Activated T-cell treated with anti-CD3 and anti-CD28 coated beads for 48 hours (primary cell): Measurements from ENCODE around the gene KRTAP4-12.
"Not testable (repeated sequence)": the region's sequence is repeated elsewhere in the genome, so short reads cannot be mapped to it uniquely, and the experiment has no call there.

Source experiments
- DNase-seq: peaks from one replicate; pipeline ENCODE4 v3.0.0-alpha.2; 2020; ENCODE audit warnings: low read depth

The KRTAP4-12 gene

DNA sequence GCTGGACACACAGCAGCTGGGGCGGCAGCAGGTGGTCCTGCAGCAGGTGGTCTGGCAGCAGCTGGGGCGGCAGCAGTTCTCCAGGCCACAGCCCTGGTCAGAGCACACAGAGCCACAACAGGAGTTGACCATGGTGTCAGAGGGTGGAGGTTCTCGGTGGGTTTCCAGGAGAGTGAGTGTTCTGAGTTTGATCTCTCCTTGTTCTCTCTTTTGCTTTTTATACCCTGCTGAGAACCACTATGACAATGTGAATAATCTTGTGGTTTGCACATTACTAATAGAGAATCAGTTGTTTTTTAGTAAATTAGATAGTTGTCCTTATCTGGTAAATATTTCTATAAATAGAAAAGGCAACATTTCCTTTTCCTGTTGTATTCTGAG is at the start of gene KRTAP4-12:
Gene KRTAP4-12 (minus strand): TSS at position 192 of the 381 bp plus-strand sequence. CDS start 60 bp downstream, at position 132.
- not testable (repeated sequence) for DNase-seq

- no peak for DNase-seq
Measured at GRCh38 chr17:41171886-41172285, 47.9 kb upstream of the KRTAP4-12 start.

DNA sequence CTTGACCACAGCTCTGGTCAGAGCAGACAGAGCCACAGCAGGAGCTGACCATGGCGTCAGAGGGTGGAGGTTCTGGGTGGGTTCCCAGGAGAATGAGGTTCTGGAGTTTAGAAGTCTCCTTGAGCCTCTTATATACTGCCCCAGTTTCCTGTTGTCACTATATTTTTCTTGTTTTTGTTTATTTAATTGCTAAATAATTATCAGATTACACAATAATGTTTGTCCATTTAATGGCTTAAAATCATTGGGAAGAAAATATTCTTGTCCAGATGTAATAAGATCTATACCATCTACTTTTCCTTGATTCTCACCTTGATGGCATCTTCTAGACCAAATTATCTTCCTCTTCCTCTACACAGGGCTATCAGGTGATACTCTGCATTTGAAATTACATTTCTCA is 44.1 kb upstream of the KRTAP4-12 start, which contains the start of gene KRTAP4-3:
Gene KRTAP4-3 (minus strand): TSS at position 101 of the 400 bp plus-strand sequence. CDS start 49 bp downstream, at position 52.
- no peak for DNase-seq

DNA sequence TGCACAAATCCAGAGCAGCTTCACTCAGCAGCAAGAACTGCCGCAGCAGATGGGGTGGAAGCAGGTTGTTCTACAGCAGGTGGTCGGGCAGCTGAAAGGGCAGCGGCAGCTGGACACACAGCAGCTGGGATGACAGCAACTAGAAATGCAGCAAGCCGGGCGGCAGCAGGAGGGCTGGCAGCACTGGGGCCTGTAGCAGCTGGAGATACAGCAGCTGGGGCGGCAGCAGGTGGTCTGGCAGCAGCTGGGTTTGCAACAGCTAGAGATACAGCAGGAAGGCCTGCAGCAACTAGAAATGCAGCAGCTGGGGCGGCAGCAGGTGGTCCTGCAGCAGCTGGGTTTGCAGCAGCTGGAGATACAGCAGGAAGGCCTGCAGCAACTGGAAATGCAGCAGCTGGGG is 43.6 kb upstream of the KRTAP4-12 start:
- DNase-seq = no peak

- no peak for DNase-seq
Measured at GRCh38 chr17:41163828-41164227, 39.8 kb upstream of the KRTAP4-12 start.

- no peak for DNase-seq
Measured at GRCh38 chr17:41160648-41161047, 36.7 kb upstream of the KRTAP4-12 start, which contains the start of gene KRTAP4-4. KRTAP4-4 (minus strand) TSS chr17:41160748; CDS start chr17:41160691, 57 bp downstream.

- DNase-seq = not testable (repeated sequence)
Measured at GRCh38 chr17:41160190-41160589, 36.2 kb upstream of the KRTAP4-12 start.

DNA sequence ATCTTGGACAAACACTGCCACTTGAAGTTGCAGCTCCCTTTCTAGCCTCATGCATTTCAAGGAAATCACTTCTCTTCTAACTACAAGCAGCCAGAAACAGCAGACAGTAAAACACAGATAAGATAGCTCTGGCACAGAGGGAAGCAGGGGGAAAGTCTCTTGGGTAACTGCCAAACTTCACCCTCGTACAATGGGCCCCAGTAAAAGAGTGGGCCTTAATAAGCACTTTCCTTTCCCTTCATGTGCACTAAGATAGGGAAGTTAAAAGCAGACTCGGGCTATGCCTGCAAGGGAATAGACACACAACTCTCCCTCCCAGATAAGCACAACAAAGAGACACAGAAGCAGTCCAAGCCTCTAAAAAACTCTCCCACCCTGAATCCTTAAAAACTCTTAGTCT is 29.9 kb upstream of the KRTAP4-12 start:
- no peak for DNase-seq

DNA sequence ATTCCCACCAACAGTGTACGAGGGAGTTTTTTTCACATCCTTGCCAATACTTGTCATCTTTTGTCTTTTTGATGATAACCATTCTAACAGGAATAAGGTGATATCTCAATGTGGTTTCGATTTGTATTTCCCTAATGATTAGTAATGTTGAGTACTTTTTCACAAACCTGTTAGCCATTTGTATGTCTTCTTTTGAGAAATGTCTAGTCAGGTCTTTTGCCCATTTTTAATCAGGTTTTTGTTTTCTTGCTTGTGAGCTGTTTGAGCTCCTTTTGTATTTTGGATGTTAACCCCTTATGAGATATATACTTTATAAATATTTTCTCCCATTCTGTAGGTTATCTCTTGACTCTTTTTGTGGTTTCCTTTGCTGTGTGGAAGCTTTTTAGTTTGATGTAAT is 27.5 kb upstream of the KRTAP4-12 start:
- no peak for DNase-seq

DNA sequence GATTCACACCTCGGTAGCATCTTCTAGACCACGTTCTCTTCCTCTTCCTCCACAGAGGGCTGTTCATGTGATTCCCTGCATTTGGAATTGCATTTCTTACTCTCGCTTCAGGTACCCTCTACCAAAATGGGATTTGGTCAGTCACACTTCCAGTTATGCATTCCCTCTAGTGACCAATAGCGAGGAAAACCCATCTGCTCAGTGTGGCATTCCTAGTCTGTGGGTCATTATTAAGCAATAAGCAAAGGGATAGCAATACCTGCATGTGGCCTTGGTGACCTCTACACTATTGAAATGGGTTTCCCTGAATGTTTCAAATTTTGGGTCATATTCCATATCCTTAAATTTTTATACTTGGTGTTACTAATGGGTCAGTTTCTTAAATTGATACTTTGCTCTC is 26.0 kb upstream of the KRTAP4-12 start:
- no peak for DNase-seq

DNA sequence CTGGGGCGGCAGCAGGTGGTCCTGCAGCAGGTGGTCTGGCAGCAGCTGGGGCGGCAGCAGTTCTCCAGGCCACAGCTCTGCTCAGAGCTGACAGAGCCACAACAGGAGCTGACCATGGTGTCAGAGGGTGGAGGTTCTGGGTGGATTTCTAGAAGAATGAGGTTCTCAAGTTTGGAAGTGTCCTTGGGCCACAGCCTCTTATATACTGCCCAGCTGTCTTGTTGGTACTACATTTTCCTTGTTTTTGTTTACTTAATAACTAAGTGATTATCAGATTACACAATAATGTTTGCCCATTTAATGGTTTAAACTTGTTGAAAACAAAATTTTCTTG is 25.6 kb upstream of the KRTAP4-12 start, which contains the start of gene KRTAP4-5:
Gene KRTAP4-5 (minus strand): TSS at position 174 of the 334 bp plus-strand sequence. CDS start 58 bp downstream, at position 116.
- DNase-seq = no peak

DNA sequence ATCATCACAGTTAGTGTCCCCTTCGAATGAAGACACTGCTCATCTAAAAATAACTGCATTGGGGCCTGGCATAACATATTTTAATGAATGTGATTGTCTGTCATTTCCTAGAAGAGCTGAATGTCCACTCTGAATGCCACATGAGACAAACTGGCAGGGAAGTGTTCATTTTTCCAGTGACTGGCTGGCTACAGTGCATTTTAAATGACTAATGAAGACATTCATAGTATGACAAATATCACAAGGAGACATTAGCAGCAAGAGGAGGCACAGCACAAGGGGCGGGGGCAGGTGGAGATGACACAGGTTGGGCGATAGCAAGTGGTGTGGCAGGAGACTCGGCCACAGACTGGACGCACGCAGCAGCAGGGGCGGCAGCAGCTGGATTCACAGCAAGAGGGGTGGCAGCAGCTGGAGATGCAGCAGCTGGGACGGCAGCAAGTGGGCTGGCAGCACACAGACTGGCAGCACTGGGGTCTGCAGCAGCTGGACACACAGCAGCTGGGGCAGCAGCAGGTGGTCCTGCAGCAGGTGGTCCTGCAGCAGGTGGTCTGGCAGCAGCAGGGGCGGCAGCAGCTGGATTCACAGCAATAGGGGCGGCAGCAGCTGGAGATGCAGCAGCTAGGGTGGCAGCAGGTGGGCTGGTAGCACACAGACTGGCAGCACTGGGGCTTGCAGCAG is 25.1 kb upstream of the KRTAP4-12 start:
- not testable (repeated sequence) for DNase-seq

- no peak for DNase-seq
Measured at GRCh38 chr17:41147531-41148204, 23.7 kb upstream of the KRTAP4-12 start.

DNA sequence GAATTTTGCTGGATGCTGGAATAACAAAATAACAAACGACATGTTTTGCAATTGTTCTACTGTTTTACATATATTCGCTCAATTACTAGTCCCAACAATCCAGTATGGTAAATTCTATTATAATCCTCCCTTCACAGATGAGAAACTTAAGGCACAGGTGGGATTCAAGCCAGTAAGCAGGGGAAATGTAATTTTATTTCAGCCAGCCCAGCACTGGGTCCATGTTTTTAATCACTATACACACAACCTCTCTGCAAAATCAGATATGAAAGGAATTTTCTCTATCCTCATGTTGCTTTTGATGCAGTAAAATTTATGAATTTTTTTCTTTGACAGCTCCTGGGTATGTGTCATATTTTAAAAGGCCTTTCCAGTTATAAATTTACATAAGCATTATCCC is 21.3 kb upstream of the KRTAP4-12 start:
- DNase-seq = no peak

DNA sequence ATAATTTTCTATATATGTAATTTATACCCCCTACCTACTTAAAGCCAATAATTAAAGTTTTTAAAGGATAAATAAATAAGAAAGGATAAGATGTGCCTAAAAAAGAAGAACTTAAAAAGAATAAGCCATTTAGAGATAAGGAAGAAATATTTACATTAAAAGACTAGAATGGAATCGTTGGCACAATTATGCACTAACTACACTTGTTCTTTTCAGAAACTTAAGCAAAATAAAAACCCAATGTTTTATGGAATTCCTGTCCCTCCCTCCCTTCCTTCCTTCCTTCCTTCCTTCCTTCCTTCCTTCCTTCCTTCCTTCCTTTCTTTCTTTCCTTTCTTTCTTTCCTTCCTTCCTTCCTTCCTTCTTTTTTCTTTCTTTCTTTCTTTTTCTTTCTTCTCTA is 20.9 kb upstream of the KRTAP4-12 start:
- DNase-seq = no peak

DNA sequence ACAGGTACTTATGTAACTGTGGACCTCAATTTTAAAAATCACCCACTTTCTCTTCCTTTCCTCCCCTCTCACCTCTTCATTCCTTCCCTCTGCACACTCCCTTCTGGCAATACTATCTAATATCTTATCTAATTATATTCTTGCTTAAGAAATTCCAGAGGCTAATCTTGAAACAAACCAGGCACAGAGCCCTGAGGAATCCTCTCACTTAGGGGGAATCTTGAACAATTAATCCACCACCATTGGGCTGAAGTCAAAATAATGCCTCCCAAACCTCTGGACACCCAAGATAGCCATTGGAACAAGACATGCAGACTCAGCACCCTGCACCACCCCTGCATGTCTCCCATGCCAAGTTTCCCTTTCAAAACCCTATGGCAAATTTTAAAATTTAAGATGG is 17.4 kb upstream of the KRTAP4-12 start:
- DNase-seq = no peak

- DNase-seq = no peak
Measured at GRCh38 chr17:41140360-41141131, 16.6 kb upstream of the KRTAP4-12 start, which contains the start of gene KRTAP4-6. KRTAP4-6 (minus strand) TSS chr17:41140544; CDS start chr17:41140487, 57 bp downstream.

DNA sequence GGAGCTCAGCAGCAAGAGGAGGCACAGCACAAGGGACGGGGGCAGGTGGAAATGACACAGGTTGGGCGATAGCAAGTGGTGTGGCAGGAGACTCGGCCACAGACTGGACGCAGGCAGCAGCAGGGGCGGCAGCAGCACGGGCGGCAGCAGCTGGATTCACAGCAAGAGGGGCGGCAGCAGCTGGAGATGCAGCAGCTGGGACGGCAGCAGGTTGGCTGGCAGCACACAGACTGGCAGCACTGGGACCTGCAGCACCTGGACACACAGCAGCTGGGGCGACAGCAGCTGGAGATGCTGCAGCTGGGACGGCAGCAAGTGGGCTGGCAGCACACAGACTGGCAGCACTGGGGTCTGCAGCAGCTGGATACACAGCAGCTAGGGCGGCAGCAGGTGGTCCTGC is 15.9 kb upstream of the KRTAP4-12 start:
- not testable (repeated sequence) for DNase-seq

DNA sequence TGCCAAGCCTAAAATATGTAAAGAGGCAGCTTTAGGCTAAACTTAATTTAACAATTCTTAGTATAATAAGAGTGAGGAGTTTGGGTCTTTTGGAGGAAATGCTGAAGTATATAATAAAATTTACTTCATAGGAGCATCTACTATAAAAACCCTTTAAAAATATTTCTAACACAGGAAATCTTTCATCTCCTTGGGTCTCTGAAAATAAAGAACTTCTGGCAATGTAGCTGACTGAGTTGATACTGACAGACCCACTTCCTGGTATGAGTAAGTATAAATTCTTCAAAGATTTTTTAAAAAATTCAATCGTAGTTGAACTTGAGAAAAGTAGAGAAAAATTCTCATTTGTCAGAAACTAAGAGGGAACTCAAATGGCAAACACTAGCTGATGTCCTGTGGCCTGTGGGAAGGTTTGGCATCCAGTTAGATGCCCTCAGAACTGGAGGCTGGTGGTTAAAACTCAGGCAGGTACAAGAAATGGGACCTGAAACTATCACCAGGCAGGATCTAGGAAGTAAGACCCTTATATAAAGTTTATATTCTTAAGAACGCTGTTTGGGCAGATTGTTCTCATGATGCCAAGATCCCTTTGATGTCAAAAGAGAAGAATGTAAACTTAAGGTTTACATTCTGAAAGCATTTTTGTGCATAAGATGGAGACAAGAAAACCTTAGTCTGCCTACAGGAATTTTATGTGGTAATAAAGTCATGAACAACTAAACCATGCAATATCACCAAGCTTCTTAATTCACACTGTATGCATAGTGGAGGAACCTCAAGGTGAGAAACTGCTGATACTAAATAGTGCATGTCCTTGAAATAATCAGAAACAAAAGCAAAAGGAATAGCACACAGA is 10.1 kb upstream of the KRTAP4-12 start:
- DNase-seq = no peak

- DNase-seq = no peak
Measured at GRCh38 chr17:41131979-41132378, 8.0 kb upstream of the KRTAP4-12 start.

DNA sequence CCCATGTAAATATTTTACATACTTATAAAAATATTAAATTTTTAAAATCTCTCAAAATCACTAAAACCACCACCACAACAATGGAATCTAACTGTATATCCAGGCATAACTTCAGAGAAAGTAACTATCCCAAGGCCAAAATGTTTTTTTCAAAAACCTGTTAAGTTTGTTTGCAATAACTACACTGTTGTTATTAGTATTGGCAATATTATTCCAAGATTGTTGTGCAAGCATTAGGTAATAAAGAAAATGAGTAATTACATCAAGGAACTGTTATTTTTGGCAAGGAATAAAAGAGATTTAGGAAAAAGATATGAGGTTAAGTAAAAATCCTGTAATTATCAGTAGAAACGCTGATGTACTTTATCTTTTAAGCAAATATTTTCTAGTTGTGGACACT is 3.4 kb upstream of the KRTAP4-12 start:
- no peak for DNase-seq

GRCh38 chr17:41126412-41126811 is 2.4 kb upstream of the KRTAP4-12 start:
- no peak for DNase-seq
